HepG2 (cell line): ENCODE results near the gene FBF1. TPM values are rescaled to one million over a fixed set of nuclear protein-coding genes. Genes with fewer than 3 reads are reported as not detected.

Experiments
- ATAC-seq: fragments of 200-7000 bp; cut with Tn5 transposase; 3 replicates; pipeline ENCODE4 v1.9.1; 2020; ENCODE audit warnings: mild to moderate bottlenecking, moderate library complexity
- BruUV-seq: library from RNA; stranded (reverse); fragments of 400-500 nt; replicated peaks from 2 replicates; lab custom pipeline; 2021; lab: Mats Ljungman, UMichigan
- CTCF ChIA-PET: fragments of 300-600 bp; formaldehyde crosslinking; extraction: SDS; loops from one replicate; lab custom pipeline; 2021; ENCODE audit warnings: low total read pairs, inconsistent platforms, low intra/inter-chr PET ratio; lab: Yijun Ruan, JAX
- POLR2A ChIA-PET: fragments of 350-600 bp; sonication (Branson Sonifier 250); formaldehyde crosslinking; loops from one replicate; lab custom pipeline; 2020; ENCODE audit warnings: antibody characterized with exemption, inconsistent platforms; lab: Yijun Ruan, JAX
- DNase-seq: peaks from one replicate; pipeline ENCODE4 v3.0.0-alpha.2; 2015; ENCODE audit warnings: low spot score
- FAIRE-seq: peaks from 3 replicates; lab custom pipeline; 2011; peaks lifted over from hg19 to GRCh38; lab: Jason Lieb, UNC
- H2AFZ ChIP-seq: one replicate; pipeline ENCODE4 v1.6.1; 2011; ENCODE audit warnings: low read length, inconsistent platforms
- H3K27ac ChIP-seq: fragments of 300-600 bp; 3 replicates; pipeline ENCODE4 v1.8.0; 2011; ENCODE audit warnings: mixed run types, mild to moderate bottlenecking, mixed read lengths, low read length, inconsistent platforms; ENCODE audit not compliant: insufficient read depth; ENCODE audit errors: extremely low read length
- H3K27me3 ChIP-seq, 2 experiments: fragments of 200-600 bp in 1 of 2; 2 replicates in 1 of 2; 3 replicates in 1 of 2; pipeline versions ENCODE4 v1.6.0 to v1.8.0; 2011; ENCODE audit warnings: low read length in 2 of 2, mild to moderate bottlenecking in 2 of 2, moderate library complexity in 2 of 2, inconsistent platforms in 1 of 2; ENCODE audit not compliant: insufficient read depth in 2 of 2, control insufficient read depth in 1 of 2
- H3K36me3 ChIP-seq, 2 experiments: fragments of 200-600 bp in 1 of 2; replicated peaks in 1 of 2; 2 replicates in 1 of 2; 3 replicates in 1 of 2; pipeline versions ENCODE4 v1.5.1 to v1.8.0; 2011; ENCODE audit warnings: low read length in 2 of 2, inconsistent platforms in 1 of 2; ENCODE audit not compliant: insufficient read depth in 2 of 2, control insufficient read depth in 1 of 2
- H3K4me1 ChIP-seq: 2 replicates; pipeline ENCODE4 v1.5.1; 2012; ENCODE audit warnings: low read length, inconsistent platforms; ENCODE audit not compliant: insufficient read depth
- H3K4me2 ChIP-seq: 2 replicates; pipeline ENCODE4 v1.6.0; 2011; ENCODE audit warnings: low read depth, low read length, inconsistent platforms
- H3K4me3 ChIP-seq, 3 experiments: fragments of 200-600 bp in 1 of 3; sonication (generic), shearing (Covaris generic) in 1 of 3; replicated peaks in 1 of 3; 2 replicates each; pipeline ENCODE4 v1.5.1; 2011 to 2016; ENCODE audit warnings: low read length in 3 of 3, inconsistent platforms in 2 of 3, low read depth in 2 of 3, mild to moderate bottlenecking in 2 of 3, control low read depth in 1 of 3, mixed read lengths in 1 of 3; ENCODE audit not compliant: insufficient read depth in 1 of 3
- H3K79me2 ChIP-seq: one replicate; pipeline ENCODE4 v1.6.1; 2011; ENCODE audit warnings: low read length, inconsistent platforms; ENCODE audit not compliant: insufficient read depth
- H3K9ac ChIP-seq: 2 replicates; pipeline ENCODE4 v1.6.0; 2011; ENCODE audit warnings: mild to moderate bottlenecking, low read depth, low read length, inconsistent platforms; ENCODE audit not compliant: insufficient read depth
- H3K9me3 ChIP-seq: 2 replicates; pipeline ENCODE4 v1.5.1; 2012; ENCODE audit warnings: mild to moderate bottlenecking, low read length
- H4K20me1 ChIP-seq: 2 replicates; pipeline ENCODE4 v1.6.0; 2011; ENCODE audit warnings: inconsistent platforms, mild to moderate bottlenecking, low read length, moderate library complexity; ENCODE audit not compliant: insufficient read depth
- IKZF5 ChIP-seq: IDR thresholded peaks from 2 replicates; pipeline ENCODE4 v1.6.1; 2018; ENCODE audit warnings: missing genetic modification reagents, mild to moderate bottlenecking, missing compliant biosample characterization
- IRF1 ChIP-seq: sonication (generic); formaldehyde crosslinking; IDR thresholded peaks from 2 replicates; pipeline ENCODE4 v1.4.0; 2020; ENCODE audit warnings: low read depth, mild to moderate bottlenecking, missing genetic modification reagents
- KLF6 ChIP-seq: IDR thresholded peaks from 2 replicates; pipeline ENCODE4 v1.8.0; 2016; ENCODE audit warnings: missing biosample characterization, missing genetic modification reagents
- MAFG ChIP-seq: sonication (generic); formaldehyde crosslinking; IDR thresholded peaks from 2 replicates; pipeline ENCODE4 v1.5.1; 2020; ENCODE audit warnings: mild to moderate bottlenecking, missing genetic modification reagents
- MYNN ChIP-seq: sonication (generic); formaldehyde crosslinking; IDR thresholded peaks from 2 replicates; pipeline ENCODE4 v1.4.0; 2020; ENCODE audit warnings: mild to moderate bottlenecking, low read depth, missing genetic modification reagents
- TCF12 ChIP-seq, 2 experiments: fragments of 450-650 bp in 1 of 2; sonication (generic) in 1 of 2; formaldehyde crosslinking in 1 of 2; IDR thresholded peaks; 2 replicates each; pipeline versions ENCODE4 v1.6.1 to v1.8.0; 2017 to 2022; ENCODE audit warnings: antibody characterized with exemption in 1 of 2, mild to moderate bottlenecking in 1 of 2, missing genetic modification reagents in 1 of 2, moderate library complexity in 1 of 2
- XRCC5 ChIP-seq: fragments of 200-400 bp; formaldehyde crosslinking; optimal IDR thresholded peaks from 2 replicates; pipeline ENCODE3; 2017; ENCODE audit warnings: mild to moderate bottlenecking, low read length
- ZBTB49 ChIP-seq: sonication (generic); formaldehyde crosslinking; IDR thresholded peaks from 2 replicates; pipeline ENCODE4 v1.4.0; 2020; ENCODE audit warnings: missing genetic modification reagents, borderline replicate concordance
- ZBTB8A ChIP-seq: sonication (generic); formaldehyde crosslinking; IDR thresholded peaks from 2 replicates; pipeline ENCODE4 v1.4.0; 2020; ENCODE audit warnings: mild to moderate bottlenecking, low read depth, missing genetic modification reagents, borderline replicate concordance
- ZC3H4 ChIP-seq: sonication (generic); formaldehyde crosslinking; IDR thresholded peaks from 2 replicates; pipeline ENCODE4 v1.4.0; 2020; ENCODE audit warnings: missing genetic modification reagents, borderline replicate concordance
- ZNF138 ChIP-seq: sonication (generic); formaldehyde crosslinking; IDR thresholded peaks from 2 replicates; pipeline ENCODE4 v1.5.0; 2020; ENCODE audit warnings: mild to moderate bottlenecking, low read depth, missing genetic modification reagents
- ZNF367 ChIP-seq: sonication (generic); formaldehyde crosslinking; IDR thresholded peaks from 2 replicates; pipeline ENCODE4 v1.4.0; 2020; ENCODE audit warnings: missing genetic modification reagents, borderline replicate concordance
- ZNF549 ChIP-seq: sonication (generic); formaldehyde crosslinking; IDR thresholded peaks from 2 replicates; pipeline ENCODE4 v1.5.0; 2020; ENCODE audit warnings: missing genetic modification reagents
- ZNF552 ChIP-seq: sonication (generic); formaldehyde crosslinking; IDR thresholded peaks from 2 replicates; pipeline ENCODE4 v1.9.0; 2022; ENCODE audit warnings: missing genetic modification reagents, mild to moderate bottlenecking, borderline replicate concordance
- ZNF792 ChIP-seq: IDR thresholded peaks from 2 replicates; pipeline ENCODE4 v1.6.1; 2016
- ZNF800 ChIP-seq: sonication (generic); formaldehyde crosslinking; IDR thresholded peaks from 2 replicates; pipeline ENCODE4 v1.4.0; 2020; ENCODE audit warnings: missing genetic modification reagents
- WGBS: methylation state at CpG from one replicate; pipeline ENCODE4 v1.1.6; 2017; ENCODE audit warnings: low lambda C conversion rate; 5-methylcytosine and 5-hydroxymethylcytosine counted together
- in situ Hi-C: cut with HindIII; loops from 2 replicates; pipeline ENCODE4 v1.10.0; 2017; ENCODE audit warnings: low pct_unique_long_range_greater_than_20kb; ENCODE audit not compliant: extremely low pct_ligation_motif_present
- intact Hi-C: fragments of 100-400 bp; cut with micrococcal nuclease; formaldehyde crosslinking; loops from one replicate; pipeline ENCODE4 v1.10.0; 2022; ENCODE audit not compliant: unreplicated experiment
- polyA plus RNA-seq, 8 experiments: library from polyadenylated mRNA; depleted of rRNA in 3 of 8; stranded (reverse) in 7 of 8; unstranded in 1 of 8; fragments of >200 nt; fragmentation: Illumina TruSeq in 4 of 8; extraction: Trizol in 4 of 8; gene quantifications; 2 replicates each; pipeline versions ENCODE4 v1.2.1 to v1.2.3, GENCODE V29; 2011 to 2016; ENCODE audit warnings: low read depth in 4 of 8, missing spikeins in 1 of 8, mixed read lengths in 1 of 8; ENCODE audit not compliant: insufficient read depth in 1 of 8
- total RNA-seq, 5 experiments: library from RNA; depleted of rRNA; stranded (reverse); fragments of >200 nt; fragmentation: Illumina TruSeq; extraction: Trizol; gene quantifications; 2 replicates each; pipeline ENCODE4 v1.2.3, GENCODE V29; 2016; ENCODE audit warnings: low read depth in 1 of 5

FBF1 gene
- total and polyA plus RNA-seq, 2 of the 13 experiments (the other 11 are each of a cell fraction or from before 2014, with no cell fraction given), result 2.4 to 8.1 TPM

GRCh38 chr17:75979705-75980187, 38.9 kb upstream of the FBF1 start:
- WGBS, result 1% methylated on average over 12 of the region's 19 CpGs
- TF ChIP-seq ZC3H4, result no peak
- peak; percentile 21; the same call in 1 of the 2 replicates for TF ChIP-seq ZBTB8A
- no peak for TF ChIP-seq ZNF549 (CRISPR knock-in tag)
- TF ChIP-seq MYNN (CRISPR knock-in tag), result no peak
- TF ChIP-seq ZNF367 (CRISPR knock-in tag), result no peak
- no peak; the same call in 1 of the 2 replicates for TF ChIP-seq ZNF792 (CRISPR knock-in tag)
- TF ChIP-seq IKZF5, result no peak
- TF ChIP-seq ZNF552 (CRISPR knock-in tag), result peak; percentile 51; the same call in 1 of the 2 replicates
- no peak for TF ChIP-seq ZBTB49 (CRISPR knock-in tag)
- TF ChIP-seq MAFG (CRISPR knock-in tag), result no peak
- TF ChIP-seq ZNF800 (CRISPR knock-in tag), result no peak
- no peak for TF ChIP-seq KLF6 (CRISPR knock-in tag)
- no peak for TF ChIP-seq TCF12 (IDR thresholded peaks at IDR 0.05)
- TF ChIP-seq TCF12 (CRISPR knock-in tag; IDR thresholded peaks at IDR 0.05), result no peak
- TF ChIP-seq IRF1 (CRISPR knock-in tag), result no peak
- TF ChIP-seq XRCC5, result no peak
- 0 out of 2 replicates have a peak, but pooled peaks have one; percentile 7 for TF ChIP-seq ZNF138 (CRISPR knock-in tag)

More at GRCh38 chr17:75979705-75980187, 38.9 kb upstream of the FBF1 start:
- in situ Hi-C loops (no loop called here), intact Hi-C loops (loop anchor here (1.0 to 2.0 kb wide), 3 partner anchors 14 to 75 kb away; partner anchors contain the start of gene MRPL38)
- peak overlapping the region; percentile 91 for H3K9ac ChIP-seq
- peak overlapping the region; percentile 99 for H3K27ac ChIP-seq
- FAIRE-seq, result no peak
- peak overlapping the region; percentile 74 to 98 (median 93) for H3K4me3 ChIP-seq
- CTCF ChIA-PET, result interaction anchor here (1.4 kb wide), 1 partner anchor 26 kb away, joined by 4 read pairs; no protein-coding TSS in a partner anchor
- H3K36me3 ChIP-seq, result no peaks in the 10 kb centered on the region; a peak in 1 of 5 replicates
- ATAC-seq, result peak; percentile 53
- peak overlapping the region; percentile 87 for H3K4me2 ChIP-seq
- POLR2A ChIA-PET, result interaction anchor here (1.0 to 11.5 kb wide), 3 partner anchors 19 to 103 kb away, joined by 3 to 481 read pairs (median 4); partner anchors contain the start of gene CDK3
- no peak for DNase-seq
- no peaks in the 10 kb centered on the region for H3K9me3 ChIP-seq
- no peak overlapping the region for H2AFZ ChIP-seq
- no peaks in the 10 kb centered on the region; a peak in 1 of 5 replicates for H3K27me3 ChIP-seq
- H3K79me2 ChIP-seq, result peaks cover 38% of the 10 kb centered on the region
- peaks cover 80% of the 10 kb centered on the region for H3K4me1 ChIP-seq
- H4K20me1 ChIP-seq, result peaks cover 3% of the 10 kb centered on the region; the same call in 1 of the 2 replicates
- TSS peak; percentile 76 for BruUV-seq
